Measurements from ENCODE around the gene SLC16A10.
"Not testable (repeated sequence)": the region's sequence is repeated elsewhere in the genome, so short reads cannot be mapped to it uniquely, and the experiment has no call there.

The SLC16A10 gene

GRCh38 chr6:111091987-111092386 is 4.7 kb downstream of the SLC16A10 start:
- no peak overlapping the region for H3K9ac ChIP-seq (ENCODE audit: low read length)
- no peak overlapping the region for H3K4me3 ChIP-seq (ENCODE audit: low read length)
- peaks cover 3% of the 10 kb centered on the region for H3K4me1 ChIP-seq (ENCODE audit: control insufficient read depth, insufficient read depth, low read length)
- H3K36me3 ChIP-seq (ENCODE audit: control insufficient read depth, insufficient read depth, low read length): no peaks in the 10 kb centered on the region
- H3K27me3 ChIP-seq (ENCODE audit: control insufficient read depth, insufficient read depth, low read length): peaks cover 13% of the 10 kb centered on the region
- H3K9me3 ChIP-seq (ENCODE audit: control insufficient read depth, low read length): no peaks in the 10 kb centered on the region

GRCh38 chr6:111095488-111095887 is 8.2 kb downstream of the SLC16A10 start:
- H3K27me3 ChIP-seq (ENCODE audit: control insufficient read depth, insufficient read depth, low read length); H3K4me1 ChIP-seq (ENCODE audit: control insufficient read depth, insufficient read depth, low read length); H3K36me3 ChIP-seq (ENCODE audit: control insufficient read depth, insufficient read depth, low read length); H3K4me3 ChIP-seq (ENCODE audit: low read length); H3K9ac ChIP-seq (ENCODE audit: low read length); H3K9me3 ChIP-seq (ENCODE audit: control insufficient read depth, low read length): not testable (repeated sequence)

GRCh38 chr6:111096246-111096645 is 8.9 kb downstream of the SLC16A10 start:
- no peaks in the 10 kb centered on the region for H3K4me1 ChIP-seq (ENCODE audit: control insufficient read depth, insufficient read depth, low read length)
- no peak overlapping the region for H3K4me3 ChIP-seq (ENCODE audit: low read length)
- no peaks in the 10 kb centered on the region for H3K36me3 ChIP-seq (ENCODE audit: control insufficient read depth, insufficient read depth, low read length)
- no peaks in the 10 kb centered on the region for H3K27me3 ChIP-seq (ENCODE audit: control insufficient read depth, insufficient read depth, low read length)
- H3K9me3 ChIP-seq (ENCODE audit: control insufficient read depth, low read length): no peaks in the 10 kb centered on the region
- no peak overlapping the region for H3K9ac ChIP-seq (ENCODE audit: low read length)

- H3K9me3 ChIP-seq (ENCODE audit: control insufficient read depth, low read length): no peaks in the 10 kb centered on the region
- no peaks in the 10 kb centered on the region for H3K27me3 ChIP-seq (ENCODE audit: control insufficient read depth, insufficient read depth, low read length)
- H3K36me3 ChIP-seq (ENCODE audit: control insufficient read depth, insufficient read depth, low read length): no peaks in the 10 kb centered on the region
- H3K4me1 ChIP-seq (ENCODE audit: control insufficient read depth, insufficient read depth, low read length): no peaks in the 10 kb centered on the region
- H3K9ac ChIP-seq (ENCODE audit: low read length): no peak overlapping the region
- H3K4me3 ChIP-seq (ENCODE audit: low read length): no peak overlapping the region
These were observed 11.3 kb downstream of the SLC16A10 start for GRCh38 chr6:111098597-111098996.

- no peak overlapping the region for H3K9ac ChIP-seq (ENCODE audit: low read length)
- peaks cover 5% of the 10 kb centered on the region for H3K4me1 ChIP-seq (ENCODE audit: control insufficient read depth, insufficient read depth, low read length)
- no peaks in the 10 kb centered on the region for H3K27me3 ChIP-seq (ENCODE audit: control insufficient read depth, insufficient read depth, low read length)
- H3K4me3 ChIP-seq (ENCODE audit: low read length): no peak overlapping the region
- no peaks in the 10 kb centered on the region for H3K36me3 ChIP-seq (ENCODE audit: control insufficient read depth, insufficient read depth, low read length)
- no peaks in the 10 kb centered on the region for H3K9me3 ChIP-seq (ENCODE audit: control insufficient read depth, low read length)
These were observed 14.7 kb downstream of the SLC16A10 start for GRCh38 chr6:111101987-111102386.

- H3K36me3 ChIP-seq (ENCODE audit: control insufficient read depth, insufficient read depth, low read length): no peaks in the 10 kb centered on the region
- no peaks in the 10 kb centered on the region for H3K27me3 ChIP-seq (ENCODE audit: control insufficient read depth, insufficient read depth, low read length)
- no peak overlapping the region for H3K9ac ChIP-seq (ENCODE audit: low read length)
- no peak overlapping the region for H3K4me3 ChIP-seq (ENCODE audit: low read length)
- H3K4me1 ChIP-seq (ENCODE audit: control insufficient read depth, insufficient read depth, low read length): peaks cover 5% of the 10 kb centered on the region
- H3K9me3 ChIP-seq (ENCODE audit: control insufficient read depth, low read length): no peaks in the 10 kb centered on the region
These were observed 18.3 kb downstream of the SLC16A10 start for GRCh38 chr6:111105578-111105977.

GRCh38 chr6:111107589-111107988 is 20.3 kb downstream of the SLC16A10 start:
- Histone ChIP-seq H3K4me3 (ENCODE audit: low read length) (no peak overlapping the region), H3K9me3 (ENCODE audit: control insufficient read depth, low read length) (no peaks in the 10 kb centered on the region), H3K27me3 (ENCODE audit: control insufficient read depth, insufficient read depth, low read length) (no peaks in the 10 kb centered on the region), H3K4me1 (ENCODE audit: control insufficient read depth, insufficient read depth, low read length) (peaks cover 5% of the 10 kb centered on the region), H3K9ac (ENCODE audit: low read length) (no peak overlapping the region), H3K36me3 (ENCODE audit: control insufficient read depth, insufficient read depth, low read length) (no peaks in the 10 kb centered on the region)

GRCh38 chr6:111110036-111110435 is 22.7 kb downstream of the SLC16A10 start:
- Histone ChIP-seq H3K36me3 (ENCODE audit: control insufficient read depth, insufficient read depth, low read length) (no peaks in the 10 kb centered on the region), H3K4me1 (ENCODE audit: control insufficient read depth, insufficient read depth, low read length) (peaks cover 5% of the 10 kb centered on the region), H3K4me3 (ENCODE audit: low read length) (no peak overlapping the region), H3K9me3 (ENCODE audit: control insufficient read depth, low read length) (no peaks in the 10 kb centered on the region), H3K27me3 (ENCODE audit: control insufficient read depth, insufficient read depth, low read length) (no peaks in the 10 kb centered on the region), H3K9ac (ENCODE audit: low read length) (no peak overlapping the region)

GRCh38 chr6:111113336-111114086 is 26.2 kb downstream of the SLC16A10 start:
- Histone ChIP-seq H3K9me3 (ENCODE audit: control insufficient read depth, low read length) (no peaks in the 10 kb centered on the region), H3K27me3 (ENCODE audit: control insufficient read depth, insufficient read depth, low read length) (no peaks in the 10 kb centered on the region), H3K9ac (ENCODE audit: low read length) (no peak overlapping the region), H3K4me3 (ENCODE audit: low read length) (no peak overlapping the region), H3K4me1 (ENCODE audit: control insufficient read depth, insufficient read depth, low read length) (no peaks in the 10 kb centered on the region), H3K36me3 (ENCODE audit: control insufficient read depth, insufficient read depth, low read length) (no peaks in the 10 kb centered on the region)

- no peak overlapping the region for H3K9ac ChIP-seq (ENCODE audit: low read length)
- no peaks in the 10 kb centered on the region for H3K4me1 ChIP-seq (ENCODE audit: control insufficient read depth, insufficient read depth, low read length)
- no peaks in the 10 kb centered on the region for H3K9me3 ChIP-seq (ENCODE audit: control insufficient read depth, low read length)
- H3K36me3 ChIP-seq (ENCODE audit: control insufficient read depth, insufficient read depth, low read length): no peaks in the 10 kb centered on the region
- H3K27me3 ChIP-seq (ENCODE audit: control insufficient read depth, insufficient read depth, low read length): no peaks in the 10 kb centered on the region
- H3K4me3 ChIP-seq (ENCODE audit: low read length): no peak overlapping the region
These were observed 26.8 kb downstream of the SLC16A10 start for GRCh38 chr6:111114087-111114443.

- H3K4me1 ChIP-seq (ENCODE audit: control insufficient read depth, insufficient read depth, low read length): no peaks in the 10 kb centered on the region
- H3K36me3 ChIP-seq (ENCODE audit: control insufficient read depth, insufficient read depth, low read length): no peaks in the 10 kb centered on the region
- H3K9ac ChIP-seq (ENCODE audit: low read length): no peak overlapping the region
- no peaks in the 10 kb centered on the region for H3K27me3 ChIP-seq (ENCODE audit: control insufficient read depth, insufficient read depth, low read length)
- no peak overlapping the region for H3K4me3 ChIP-seq (ENCODE audit: low read length)
- H3K9me3 ChIP-seq (ENCODE audit: control insufficient read depth, low read length): no peaks in the 10 kb centered on the region
These were observed 27.2 kb downstream of the SLC16A10 start for GRCh38 chr6:111114482-111114881.

- Histone ChIP-seq H3K9me3 (ENCODE audit: control insufficient read depth, low read length) (no peaks in the 10 kb centered on the region), H3K4me3 (ENCODE audit: low read length) (no peak overlapping the region), H3K9ac (ENCODE audit: low read length) (no peak overlapping the region), H3K36me3 (ENCODE audit: control insufficient read depth, insufficient read depth, low read length) (no peaks in the 10 kb centered on the region), H3K27me3 (ENCODE audit: control insufficient read depth, insufficient read depth, low read length) (no peaks in the 10 kb centered on the region), H3K4me1 (ENCODE audit: control insufficient read depth, insufficient read depth, low read length) (no peaks in the 10 kb centered on the region)
These were observed 31.5 kb downstream of the SLC16A10 start for GRCh38 chr6:111118826-111119225.

Measured in mucosa of stomach (tissue), 1 donor.